Measurements from ENCODE around the gene SLITRK5.

The SLITRK5 gene

DNA sequence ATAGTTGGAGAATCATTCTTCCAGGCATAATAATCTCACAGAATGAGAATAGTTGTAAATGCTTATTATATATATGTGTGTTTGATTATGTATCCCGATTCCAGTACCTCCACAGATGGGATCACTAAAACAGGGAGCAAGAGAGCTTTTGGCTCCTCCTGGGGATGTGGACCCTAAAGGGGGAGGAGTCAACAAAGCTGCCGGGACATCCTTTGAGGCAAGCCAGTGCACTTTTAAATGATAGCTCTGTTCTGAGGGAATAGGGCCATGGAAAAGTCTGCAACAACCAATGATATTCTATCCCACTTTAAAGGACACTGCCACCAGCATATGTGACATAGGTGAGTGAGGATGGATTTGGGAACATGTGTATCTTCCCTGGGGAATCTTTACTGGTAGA, 40.8 kb downstream of the SLITRK5 start:
- no peak for DNase-seq (ENCODE audit: low read depth in 2 of 2)

All from fibroblast of skin of left biceps (primary cell).